HepG2 (cell line): ENCODE data around the gene BAZ2A. TPM values are rescaled to one million over a fixed set of nuclear protein-coding genes. Genes with fewer than 3 reads are reported as not detected.

Experiments used
- ATAC-seq: fragments of 200-7000 bp; cut with Tn5 transposase; 3 replicates; pipeline ENCODE4 v1.9.1; 2020; ENCODE audit warnings: mild to moderate bottlenecking, moderate library complexity
- BruUV-seq: library from RNA; stranded (reverse); fragments of 400-500 nt; replicated peaks from 2 replicates; lab custom pipeline; 2021; lab: Mats Ljungman, UMichigan
- CTCF ChIA-PET: fragments of 300-600 bp; formaldehyde crosslinking; extraction: SDS; loops from one replicate; lab custom pipeline; 2021; ENCODE audit warnings: low total read pairs, inconsistent platforms, low intra/inter-chr PET ratio; lab: Yijun Ruan, JAX
- POLR2A ChIA-PET: fragments of 350-600 bp; sonication (Branson Sonifier 250); formaldehyde crosslinking; loops from one replicate; lab custom pipeline; 2020; ENCODE audit warnings: antibody characterized with exemption, inconsistent platforms; lab: Yijun Ruan, JAX
- DNase-seq: peaks from one replicate; pipeline ENCODE4 v3.0.0-alpha.2; 2015; ENCODE audit warnings: low spot score
- FAIRE-seq: peaks from 3 replicates; lab custom pipeline; 2011; peaks lifted over from hg19 to GRCh38; lab: Jason Lieb, UNC
- H2AFZ ChIP-seq: one replicate; pipeline ENCODE4 v1.6.1; 2011; ENCODE audit warnings: low read length, inconsistent platforms
- H3K27ac ChIP-seq: fragments of 300-600 bp; 3 replicates; pipeline ENCODE4 v1.8.0; 2011; ENCODE audit warnings: mixed run types, mild to moderate bottlenecking, mixed read lengths, low read length, inconsistent platforms; ENCODE audit not compliant: insufficient read depth; ENCODE audit errors: extremely low read length
- H3K27me3 ChIP-seq, 2 experiments: fragments of 200-600 bp in 1 of 2; 2 replicates in 1 of 2; 3 replicates in 1 of 2; pipeline versions ENCODE4 v1.6.0 to v1.8.0; 2011; ENCODE audit warnings: low read length in 2 of 2, mild to moderate bottlenecking in 2 of 2, moderate library complexity in 2 of 2, inconsistent platforms in 1 of 2; ENCODE audit not compliant: insufficient read depth in 2 of 2, control insufficient read depth in 1 of 2
- H3K36me3 ChIP-seq, 2 experiments: fragments of 200-600 bp in 1 of 2; replicated peaks in 1 of 2; 2 replicates in 1 of 2; 3 replicates in 1 of 2; pipeline versions ENCODE4 v1.5.1 to v1.8.0; 2011; ENCODE audit warnings: low read length in 2 of 2, inconsistent platforms in 1 of 2; ENCODE audit not compliant: insufficient read depth in 2 of 2, control insufficient read depth in 1 of 2
- H3K4me1 ChIP-seq: 2 replicates; pipeline ENCODE4 v1.5.1; 2012; ENCODE audit warnings: low read length, inconsistent platforms; ENCODE audit not compliant: insufficient read depth
- H3K4me2 ChIP-seq: 2 replicates; pipeline ENCODE4 v1.6.0; 2011; ENCODE audit warnings: low read depth, low read length, inconsistent platforms
- H3K4me3 ChIP-seq, 3 experiments: fragments of 200-600 bp in 1 of 3; sonication (generic), shearing (Covaris generic) in 1 of 3; replicated peaks in 1 of 3; 2 replicates each; pipeline ENCODE4 v1.5.1; 2011 to 2016; ENCODE audit warnings: low read length in 3 of 3, inconsistent platforms in 2 of 3, low read depth in 2 of 3, mild to moderate bottlenecking in 2 of 3, control low read depth in 1 of 3, mixed read lengths in 1 of 3; ENCODE audit not compliant: insufficient read depth in 1 of 3
- H3K79me2 ChIP-seq: one replicate; pipeline ENCODE4 v1.6.1; 2011; ENCODE audit warnings: low read length, inconsistent platforms; ENCODE audit not compliant: insufficient read depth
- H3K9ac ChIP-seq: 2 replicates; pipeline ENCODE4 v1.6.0; 2011; ENCODE audit warnings: mild to moderate bottlenecking, low read depth, low read length, inconsistent platforms; ENCODE audit not compliant: insufficient read depth
- H3K9me3 ChIP-seq: 2 replicates; pipeline ENCODE4 v1.5.1; 2012; ENCODE audit warnings: mild to moderate bottlenecking, low read length
- H4K20me1 ChIP-seq: 2 replicates; pipeline ENCODE4 v1.6.0; 2011; ENCODE audit warnings: inconsistent platforms, mild to moderate bottlenecking, low read length, moderate library complexity; ENCODE audit not compliant: insufficient read depth
- ATAD3A ChIP-seq: sonication (generic); formaldehyde crosslinking; IDR thresholded peaks from 2 replicates; pipeline ENCODE4 v1.4.0; 2020; ENCODE audit warnings: missing genetic modification reagents
- GLI4 ChIP-seq: sonication (generic); formaldehyde crosslinking; IDR thresholded peaks from 2 replicates; pipeline ENCODE4 v1.5.1; 2020; ENCODE audit warnings: missing genetic modification reagents, mild to moderate bottlenecking, moderate library complexity, borderline replicate concordance
- MIXL1 ChIP-seq: IDR thresholded peaks from 2 replicates; pipeline ENCODE4 v1.6.1; 2016
- PHF20 ChIP-seq: sonication (generic); formaldehyde crosslinking; IDR thresholded peaks from 2 replicates; pipeline ENCODE4 v1.5.0; 2020; ENCODE audit warnings: mild to moderate bottlenecking, missing genetic modification reagents
- PLRG1 ChIP-seq: fragments of 450-650 bp; conservative IDR thresholded peaks from 2 replicates; pipeline ENCODE4 v1.6.1; 2016
- POGZ ChIP-seq: sonication (generic); formaldehyde crosslinking; IDR thresholded peaks from 2 replicates; pipeline ENCODE4 v1.4.0; 2020; ENCODE audit warnings: mild to moderate bottlenecking, missing genetic modification reagents
- TAF1 ChIP-seq: sonication (generic); formaldehyde crosslinking; IDR thresholded peaks from 2 replicates; pipeline ENCODE4 v1.4.0; 2020; ENCODE audit warnings: missing genetic modification reagents
- ZNF18 ChIP-seq: sonication (generic); formaldehyde crosslinking; IDR thresholded peaks from 2 replicates; pipeline ENCODE4 v1.8.0; 2022; ENCODE audit warnings: mild to moderate bottlenecking, missing genetic modification reagents; ENCODE audit not compliant: insufficient replicate concordance
- ZNF350 ChIP-seq: sonication (generic); formaldehyde crosslinking; IDR thresholded peaks from 2 replicates; pipeline ENCODE4 v1.4.0; 2020; ENCODE audit warnings: mild to moderate bottlenecking, low read depth, missing genetic modification reagents, borderline replicate concordance
- ZNF629 ChIP-seq: sonication (generic); formaldehyde crosslinking; conservative IDR thresholded peaks from 2 replicates; pipeline ENCODE4 v1.5.0; 2020; ENCODE audit warnings: missing genetic modification reagents
- WGBS: methylation state at CpG from one replicate; pipeline ENCODE4 v1.1.6; 2017; ENCODE audit warnings: low lambda C conversion rate; 5-methylcytosine and 5-hydroxymethylcytosine counted together
- in situ Hi-C: cut with HindIII; loops from 2 replicates; pipeline ENCODE4 v1.10.0; 2017; ENCODE audit warnings: low pct_unique_long_range_greater_than_20kb; ENCODE audit not compliant: extremely low pct_ligation_motif_present
- intact Hi-C: fragments of 100-400 bp; cut with micrococcal nuclease; formaldehyde crosslinking; loops from one replicate; pipeline ENCODE4 v1.10.0; 2022; ENCODE audit not compliant: unreplicated experiment
- polyA plus RNA-seq, 8 experiments: library from polyadenylated mRNA; depleted of rRNA in 3 of 8; stranded (reverse) in 7 of 8; unstranded in 1 of 8; fragments of >200 nt; fragmentation: Illumina TruSeq in 4 of 8; extraction: Trizol in 4 of 8; gene quantifications; 2 replicates each; pipeline versions ENCODE4 v1.2.1 to v1.2.3, GENCODE V29; 2011 to 2016; ENCODE audit warnings: low read depth in 4 of 8, missing spikeins in 1 of 8, mixed read lengths in 1 of 8; ENCODE audit not compliant: insufficient read depth in 1 of 8
- total RNA-seq, 5 experiments: library from RNA; depleted of rRNA; stranded (reverse); fragments of >200 nt; fragmentation: Illumina TruSeq; extraction: Trizol; gene quantifications; 2 replicates each; pipeline ENCODE4 v1.2.3, GENCODE V29; 2016; ENCODE audit warnings: low read depth in 1 of 5
- TF ChIP-seq, protein P1 (sequence below): sonication (generic); formaldehyde crosslinking; IDR thresholded peaks from 2 replicates; pipeline ENCODE4 v1.4.0; 2020; ENCODE audit warnings: mild to moderate bottlenecking, missing genetic modification reagents
- TF ChIP-seq, protein P2 (sequence below): sonication (generic); IDR thresholded peaks from 2 replicates; pipeline ENCODE4 v1.6.1; 2016; ENCODE audit warnings: low read depth, borderline replicate concordance
- TF ChIP-seq, protein P3 (sequence below): sonication (generic); formaldehyde crosslinking; conservative IDR thresholded peaks from 2 replicates; pipeline ENCODE4 v1.8.1; 2023; ENCODE audit warnings: missing genetic modification reagents

The BAZ2A gene
- total and polyA plus RNA-seq, 2 of the 13 experiments (the other 11 are each of a cell fraction or from before 2014, with no cell fraction given) = 21.8 to 73.5 TPM

DNA sequence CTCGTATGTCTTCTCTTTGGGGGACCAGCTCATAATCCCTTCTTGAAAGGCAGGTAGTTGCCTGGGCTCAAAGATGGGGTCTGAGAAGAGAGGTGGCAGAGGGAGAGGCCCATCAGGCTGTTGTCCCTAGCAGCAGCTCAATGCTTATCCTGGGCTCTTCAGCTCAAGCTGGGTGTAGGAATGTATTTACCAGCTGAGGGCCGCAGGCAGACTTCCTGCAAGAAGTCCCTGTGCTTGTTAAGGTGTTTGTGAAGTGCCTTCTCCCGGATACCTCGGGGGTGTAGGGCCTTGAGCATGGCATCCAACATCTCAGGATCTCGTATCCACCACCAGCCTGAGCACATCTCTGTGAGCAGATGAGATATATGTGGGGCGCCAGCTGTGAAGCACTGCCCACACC, 29.4 kb downstream of the BAZ2A start (continued):
- TF ChIP-seq, protein P1, sequence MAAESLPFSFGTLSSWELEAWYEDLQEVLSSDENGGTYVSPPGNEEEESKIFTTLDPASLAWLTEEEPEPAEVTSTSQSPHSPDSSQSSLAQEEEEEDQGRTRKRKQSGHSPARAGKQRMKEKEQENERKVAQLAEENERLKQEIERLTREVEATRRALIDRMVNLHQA = no peak
- TF ChIP-seq PLRG1 (no peak), ATAD3A (CRISPR knock-in tag) (no peak), ZNF629 (CRISPR knock-in tag) (no peak), PHF20 (CRISPR knock-in tag) (no peak), ZNF350 (no peak), TAF1 (CRISPR knock-in tag) (no peak), POGZ (no peak), GLI4 (no peak), MIXL1 (CRISPR knock-in tag) (no peak)
- TF ChIP-seq, protein P2, sequence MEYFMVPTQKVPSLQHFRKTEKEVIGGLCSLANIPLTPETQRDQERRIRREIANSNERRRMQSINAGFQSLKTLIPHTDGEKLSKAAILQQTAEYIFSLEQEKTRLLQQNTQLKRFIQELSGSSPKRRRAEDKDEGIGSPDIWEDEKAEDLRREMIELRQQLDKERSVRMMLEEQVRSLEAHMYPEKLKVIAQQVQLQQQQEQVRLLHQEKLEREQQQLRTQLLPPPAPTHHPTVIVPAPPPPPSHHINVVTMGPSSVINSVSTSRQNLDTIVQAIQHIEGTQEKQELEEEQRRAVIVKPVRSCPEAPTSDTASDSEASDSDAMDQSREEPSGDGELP = no peak
- TF ChIP-seq, protein P3, sequence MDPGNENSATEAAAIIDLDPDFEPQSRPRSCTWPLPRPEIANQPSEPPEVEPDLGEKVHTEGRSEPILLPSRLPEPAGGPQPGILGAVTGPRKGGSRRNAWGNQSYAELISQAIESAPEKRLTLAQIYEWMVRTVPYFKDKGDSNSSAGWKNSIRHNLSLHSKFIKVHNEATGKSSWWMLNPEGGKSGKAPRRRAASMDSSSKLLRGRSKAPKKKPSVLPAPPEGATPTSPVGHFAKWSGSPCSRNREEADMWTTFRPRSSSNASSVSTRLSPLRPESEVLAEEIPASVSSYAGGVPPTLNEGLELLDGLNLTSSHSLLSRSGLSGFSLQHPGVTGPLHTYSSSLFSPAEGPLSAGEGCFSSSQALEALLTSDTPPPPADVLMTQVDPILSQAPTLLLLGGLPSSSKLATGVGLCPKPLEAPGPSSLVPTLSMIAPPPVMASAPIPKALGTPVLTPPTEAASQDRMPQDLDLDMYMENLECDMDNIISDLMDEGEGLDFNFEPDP (CRISPR knock-in tag) = no peak
- TF ChIP-seq, all 625 proteins: peak for 0

- Histone ChIP-seq H3K9me3 (no peaks in the 10 kb centered on the region), H3K79me2 (no peaks in the 10 kb centered on the region), H3K4me3 (no peak overlapping the region), H3K9ac (no peak overlapping the region), H3K36me3 (peaks cover 43 to 75% of the 10 kb centered on the region in 2 experiments), H3K27ac (no peak overlapping the region), H3K27me3 (no peaks in the 10 kb centered on the region), H4K20me1 (no peaks in the 10 kb centered on the region), H3K4me2 (no peak overlapping the region), H2AFZ (no peak overlapping the region), H3K4me1 (no peaks in the 10 kb centered on the region)
- intact Hi-C loops = no loop called here
- no TSS peak for BruUV-seq
- WGBS = 98% methylated on average over 10 of the region's 10 CpGs
- TF ChIP-seq ZNF18 (CRISPR knock-in tag) = no peak
- FAIRE-seq (no peak), DNase-seq (no peak), ATAC-seq (no peak)
- ChIA-PET POLR2A (no interaction called here), CTCF (no interaction called here)
- in situ Hi-C loops = no loop called here
Observed at GRCh38 chr12:56599797-56600196, 30.3 kb downstream of the BAZ2A start.
